SK-N-MC (cell line): ENCODE results near the gene TSHZ3.

Experiments
- EZH2 ChIP-seq: fragments of 200-600 bp; sonication (generic); IDR thresholded peaks from one replicate; pipeline ENCODE4 v1.6.1; 2017; ENCODE audit warnings: antibody characterized with exemption
- POLR2AphosphoS5 ChIP-seq: IDR thresholded peaks from 2 replicates; pipeline ENCODE4 v1.6.1; 2012; ENCODE audit warnings: mild to moderate bottlenecking, low read depth, low read length, borderline replicate concordance

- no peak for TF ChIP-seq EZH2
- no peak for TF ChIP-seq POLR2AphosphoS5
These were observed 15.7 kb upstream of the TSHZ3 start for GRCh38 chr19:31364963-31365362.
